Right lobe of liver (tissue), 4 donors: ENCODE results near the gene PRDM2.

Experiments used
- POLR2A ChIP-seq: fragments of 450-650 bp; IDR thresholded peaks from one replicate; pipeline ENCODE4 v1.6.1; 2017; ENCODE audit warnings: antibody characterized with exemption, mild to moderate bottlenecking
- TF ChIP-seq, protein P1 (sequence below), 4 donors: fragments of 200-600 bp in 3 of 4; fragments of 450-650 bp in 1 of 4; IDR thresholded peaks; one replicate each; pipeline versions ENCODE4 v1.5.1 to v1.8.0; 2016 to 2022; ENCODE audit warnings: antibody characterized with exemption in 4 of 4, mild to moderate bottlenecking in 2 of 4
- donor health status: DM: no; HTN: no; CAD: no.
- donor health status: DM: no; HTN: no; CAD: no.
- donor health status: DM: no; HTN: yes; CAD: no.

GRCh38 chr1:13706046-13706445, 6.1 kb downstream of the PRDM2 start:
- TF ChIP-seq, protein P1, sequence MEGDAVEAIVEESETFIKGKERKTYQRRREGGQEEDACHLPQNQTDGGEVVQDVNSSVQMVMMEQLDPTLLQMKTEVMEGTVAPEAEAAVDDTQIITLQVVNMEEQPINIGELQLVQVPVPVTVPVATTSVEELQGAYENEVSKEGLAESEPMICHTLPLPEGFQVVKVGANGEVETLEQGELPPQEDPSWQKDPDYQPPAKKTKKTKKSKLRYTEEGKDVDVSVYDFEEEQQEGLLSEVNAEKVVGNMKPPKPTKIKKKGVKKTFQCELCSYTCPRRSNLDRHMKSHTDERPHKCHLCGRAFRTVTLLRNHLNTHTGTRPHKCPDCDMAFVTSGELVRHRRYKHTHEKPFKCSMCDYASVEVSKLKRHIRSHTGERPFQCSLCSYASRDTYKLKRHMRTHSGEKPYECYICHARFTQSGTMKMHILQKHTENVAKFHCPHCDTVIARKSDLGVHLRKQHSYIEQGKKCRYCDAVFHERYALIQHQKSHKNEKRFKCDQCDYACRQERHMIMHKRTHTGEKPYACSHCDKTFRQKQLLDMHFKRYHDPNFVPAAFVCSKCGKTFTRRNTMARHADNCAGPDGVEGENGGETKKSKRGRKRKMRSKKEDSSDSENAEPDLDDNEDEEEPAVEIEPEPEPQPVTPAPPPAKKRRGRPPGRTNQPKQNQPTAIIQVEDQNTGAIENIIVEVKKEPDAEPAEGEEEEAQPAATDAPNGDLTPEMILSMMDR (IDR thresholded peaks at IDR 0.05) = no peak
- TF ChIP-seq POLR2A = no peak
